BJ (cell line): Measurements from ENCODE around the gene CRISPLD2. TPM values are rescaled to one million over a fixed set of nuclear protein-coding genes. Genes with fewer than 3 reads are reported as not detected.

Experiments used
- CTCF ChIA-PET: fragments of 350-600 bp; formaldehyde crosslinking; extraction: SDS; loops from one replicate; lab custom pipeline; 2021; ENCODE audit warnings: antibody characterized with exemption, inconsistent platforms; lab: Yijun Ruan, JAX
- POLR2A ChIA-PET: fragments of 300-600 bp; sonication (Branson Sonifier 250); formaldehyde crosslinking; extraction: SDS; loops from one replicate; lab custom pipeline; 2021; ENCODE audit warnings: antibody characterized with exemption; lab: Charles Lee
- DNase-seq: peaks from one replicate; pipeline ENCODE4 v3.0.0-alpha.2; 2011; ENCODE audit warnings: low read depth
- H3K27me3 ChIP-seq: 2 replicates; pipeline ENCODE4 v1.6.0; 2011; ENCODE audit warnings: low read length; ENCODE audit not compliant: control insufficient read depth, insufficient read depth
- H3K36me3 ChIP-seq: 2 replicates; pipeline ENCODE4 v1.5.1; 2011; ENCODE audit warnings: low read length; ENCODE audit not compliant: control insufficient read depth, insufficient read depth
- H3K4me3 ChIP-seq: 2 replicates; pipeline ENCODE4 v1.5.1; 2011; ENCODE audit warnings: low read depth, mild to moderate bottlenecking, control low read depth, low read length
- CTCF ChIP-seq: IDR thresholded peaks from 2 replicates; pipeline ENCODE4 v1.5.1; 2011; ENCODE audit warnings: low read depth, mild to moderate bottlenecking, control low read depth, inconsistent platforms, low read length, moderate library complexity; ENCODE audit not compliant: insufficient read depth
- polyA plus RNA-seq: library from polyadenylated mRNA; depleted of rRNA; stranded (reverse); fragments of >200 nt; gene quantifications from 2 replicates; pipeline ENCODE4 v1.2.3, GENCODE V29; 2011

CRISPLD2 gene
- polyA plus RNA-seq, 1 experiment: 183 TPM

GRCh38 chr16:84832488-84833143 lies 12.8 kb downstream of the CRISPLD2 start:
- TF ChIP-seq CTCF: no peak
- Histone ChIP-seq H3K4me3 (peak overlapping the region; percentile 25), H3K27me3 (no peaks in the 10 kb centered on the region), H3K36me3 (no peaks in the 10 kb centered on the region; the same call in 1 of the 2 replicates)
- DNase-seq: peak; percentile 98
- ChIA-PET POLR2A (interaction anchor here (0.7 to 1.1 kb wide), 3 partner anchors 9 to 13 kb away, joined by 3 to 6 read pairs (median 4); partner anchors contain the start of gene CRISPLD2), CTCF (interaction anchor here (0.7 to 1.5 kb wide), 3 partner anchors 8 to 141 kb away, joined by 3 to 6 read pairs (median 3); no protein-coding TSS in a partner anchor)

- Histone ChIP-seq H3K27me3 (no peaks in the 10 kb centered on the region), H3K36me3 (no peaks in the 10 kb centered on the region; the same call in 1 of the 2 replicates), H3K4me3 (peak overlapping the region; percentile 25)
- CTCF ChIA-PET: interaction anchor here (0.7 to 1.5 kb wide), 2 partner anchors 78 to 140 kb away, joined by 3 to 6 read pairs; no protein-coding TSS in a partner anchor
- no peak for TF ChIP-seq CTCF
- DNase-seq: no peak
- POLR2A ChIA-PET: interaction anchor here (1.1 kb wide), 1 partner anchor 13 kb away, joined by 4 read pairs; the partner anchor contains the start of gene CRISPLD2
These were observed 13.3 kb downstream of the CRISPLD2 start for GRCh38 chr16:84833144-84833500.

GRCh38 chr16:84833542-84834402 lies 14.0 kb downstream of the CRISPLD2 start:
- Histone ChIP-seq H3K27me3 (no peaks in the 10 kb centered on the region), H3K36me3 (peaks cover 4% of the 10 kb centered on the region), H3K4me3 (no peak overlapping the region)
- DNase-seq: no peak
- ChIA-PET CTCF (interaction anchor here (0.6 to 1.5 kb wide), 3 partner anchors 14 to 80 kb away, joined by 3 to 6 read pairs (median 3); no protein-coding TSS in a partner anchor), POLR2A (interaction anchor here (0.6 kb wide), 1 partner anchor 14 kb away, joined by 4 read pairs; the partner anchor contains the start of gene CRISPLD2)
- TF ChIP-seq CTCF: no peak

- Histone ChIP-seq H3K27me3 (no peaks in the 10 kb centered on the region), H3K4me3 (no peak overlapping the region), H3K36me3 (peaks cover 8% of the 10 kb centered on the region)
- ChIA-PET POLR2A (interaction anchor here (0.6 kb wide), 1 partner anchor 15 kb away, joined by 4 read pairs; the partner anchor contains the start of gene CRISPLD2), CTCF (interaction anchor here (0.6 to 1.1 kb wide), 3 partner anchors 13 to 81 kb away, joined by 3 read pairs; no protein-coding TSS in a partner anchor)
- DNase-seq: peak; percentile 82
- no peak for TF ChIP-seq CTCF
These were observed 14.6 kb downstream of the CRISPLD2 start for GRCh38 chr16:84834403-84834772.

GRCh38 chr16:84836234-84836647 lies 16.5 kb downstream of the CRISPLD2 start:
- Histone ChIP-seq H3K36me3 (peaks cover 10% of the 10 kb centered on the region), H3K4me3 (no peak overlapping the region), H3K27me3 (no peaks in the 10 kb centered on the region)
- CTCF ChIA-PET: no interaction called here
- TF ChIP-seq CTCF: no peak
- peak; percentile 100 for DNase-seq
- POLR2A ChIA-PET: interaction anchor here (1.3 kb wide), 1 partner anchor 16 kb away, joined by 5 read pairs; the partner anchor contains the start of gene CRISPLD2
